ENCODE measurements around the gene PLEKHA7.

GRCh38 chr11:16871368-16871767 lies 142.8 kb downstream of the PLEKHA7 start:
- no peak for TF ChIP-seq CTCF (conservative IDR thresholded peaks at IDR 0.05; ENCODE audit: low read depth, low read length)
- TF ChIP-seq EZH2 (IDR thresholded peaks at IDR 0.05; ENCODE audit: borderline replicate concordance, low read depth, low read length, poor library complexity, severe bottlenecking), result no peak
